Smooth muscle cell (in vitro differentiated cells): ENCODE measurements around the gene ANKS3. TPM values are rescaled to one million over a fixed set of nuclear protein-coding genes. Genes with fewer than 3 reads are reported as not detected.

ENCODE experiments used
- DNase-seq: peaks from one replicate; lab custom pipeline; 2025; ENCODE audit not compliant: unreplicated experiment; lab: John Stamatoyannopoulos, UW
- H2AFZ ChIP-seq: fragments of 200-600 bp; sonication (generic); 2 replicates; pipeline ENCODE4 v1.6.0; 2016; ENCODE audit warnings: antibody characterized with exemption, low read depth, mild to moderate bottlenecking
- H3F3A ChIP-seq: fragments of 200-600 bp; sonication (generic); 2 replicates; pipeline ENCODE4 v1.6.0; 2017; ENCODE audit warnings: antibody characterized with exemption, low read depth
- H3K27ac ChIP-seq: fragments of 200-600 bp; sonication (generic); 2 replicates; pipeline ENCODE4 v1.5.1; 2016; ENCODE audit warnings: low read depth, mild to moderate bottlenecking
- H3K27me3 ChIP-seq: fragments of 200-600 bp; sonication (generic); 2 replicates; pipeline ENCODE4 v1.6.1; 2016; ENCODE audit warnings: low read depth, mild to moderate bottlenecking
- H3K36me3 ChIP-seq: fragments of 200-600 bp; sonication (generic); 2 replicates; pipeline ENCODE4 v1.5.1; 2016; ENCODE audit warnings: low read depth
- H3K4me1 ChIP-seq: fragments of 200-600 bp; sonication (generic); 2 replicates; pipeline ENCODE4 v1.5.1; 2016; ENCODE audit warnings: low read depth
- H3K4me2 ChIP-seq: fragments of 200-600 bp; sonication (generic); 2 replicates; pipeline ENCODE4 v1.6.0; 2016; ENCODE audit warnings: mild to moderate bottlenecking
- H3K4me3 ChIP-seq: fragments of 200-600 bp; sonication (generic); 2 replicates; pipeline ENCODE4 v1.5.1; 2016; ENCODE audit warnings: mild to moderate bottlenecking
- H3K79me2 ChIP-seq: fragments of 200-600 bp; sonication (generic); 2 replicates; pipeline ENCODE4 v1.6.0; 2016; ENCODE audit warnings: low read depth, mild to moderate bottlenecking
- H3K9ac ChIP-seq: fragments of 200-600 bp; sonication (generic); 2 replicates; pipeline ENCODE4 v1.6.0; 2016; ENCODE audit warnings: low read depth
- H3K9me3 ChIP-seq: fragments of 200-600 bp; sonication (generic); replicated peaks from 2 replicates; pipeline ENCODE4 v1.5.1; 2016; ENCODE audit warnings: low read depth
- H4K20me1 ChIP-seq: fragments of 200-600 bp; sonication (generic); 2 replicates; pipeline ENCODE4 v1.6.0; 2016; ENCODE audit warnings: low read depth
- CTCF ChIP-seq: fragments of 200-600 bp; sonication (generic); IDR thresholded peaks from 2 replicates; pipeline ENCODE4 v1.5.1; 2017; ENCODE audit warnings: borderline replicate concordance, mild to moderate bottlenecking, antibody characterized with exemption; ENCODE audit not compliant: insufficient read depth, poor library complexity, severe bottlenecking
- WGBS: methylation state at CpG from one replicate; pipeline ENCODE4 v1.1.7; 2016; ENCODE audit warnings: low lambda C conversion rate; 5-methylcytosine and 5-hydroxymethylcytosine counted together
- polyA plus RNA-seq: library from polyadenylated mRNA; unstranded; fragments of >200 nt; fragmentation: Nextera tagmentation; extraction: Ambion mirVana; gene quantifications from 2 replicates; pipeline ENCODE4 v1.2.1, GENCODE V29; 2016
- total RNA-seq: library from RNA; depleted of rRNA; stranded (reverse); fragments of >200 nt; gene quantifications from 2 replicates; pipeline ENCODE4 v1.2.3, GENCODE V29; 2014

ANKS3 gene
- total and polyA plus RNA-seq, 2 experiments from 2014 or later = 15.3 to 15.6 TPM

GRCh38 chr16:4700997-4701743 is 32.9 kb downstream of the ANKS3 start:
- Histone ChIP-seq H3K79me2 (no peaks in the 10 kb centered on the region), H3F3A (no peaks in the 10 kb centered on the region), H4K20me1 (peaks cover 7% of the 10 kb centered on the region), H3K9ac (no peak overlapping the region), H3K27ac (no peak overlapping the region), H3K27me3 (no peaks in the 10 kb centered on the region), H3K4me3 (no peak overlapping the region), H3K36me3 (no peaks in the 10 kb centered on the region), H3K4me2 (no peak overlapping the region), H3K4me1 (no peaks in the 10 kb centered on the region), H2AFZ (no peak overlapping the region), H3K9me3 (no peaks in the 10 kb centered on the region)
- 93% methylated on average over 33 of the region's 33 CpGs for WGBS
- TF ChIP-seq CTCF = no peak
- no peak for DNase-seq

- Histone ChIP-seq H3K79me2 (no peaks in the 10 kb centered on the region), H4K20me1 (peaks cover 7% of the 10 kb centered on the region), H3K4me1 (no peaks in the 10 kb centered on the region), H3K27ac (no peak overlapping the region), H3F3A (no peaks in the 10 kb centered on the region), H3K27me3 (no peaks in the 10 kb centered on the region), H3K9me3 (no peaks in the 10 kb centered on the region), H3K4me3 (no peak overlapping the region), H3K4me2 (no peak overlapping the region), H3K36me3 (no peaks in the 10 kb centered on the region), H2AFZ (no peak overlapping the region), H3K9ac (no peak overlapping the region)
- no peak for DNase-seq
- TF ChIP-seq CTCF = no peak
- 93% methylated on average over 13 of the region's 13 CpGs for WGBS
These were observed 33.6 kb downstream of the ANKS3 start for GRCh38 chr16:4700380-4700996.

- WGBS = 98% methylated on average over 18 of the region's 19 CpGs
- Histone ChIP-seq H3K4me2 (no peak overlapping the region), H2AFZ (no peak overlapping the region), H3K36me3 (no peaks in the 10 kb centered on the region), H4K20me1 (peaks cover 12% of the 10 kb centered on the region), H3K79me2 (no peaks in the 10 kb centered on the region), H3K4me3 (no peak overlapping the region), H3K27ac (no peak overlapping the region), H3K4me1 (no peaks in the 10 kb centered on the region), H3K27me3 (no peaks in the 10 kb centered on the region), H3K9ac (no peak overlapping the region), H3K9me3 (no peaks in the 10 kb centered on the region), H3F3A (no peaks in the 10 kb centered on the region)
- no peak for TF ChIP-seq CTCF
- DNase-seq = no peak
These were observed 35.0 kb downstream of the ANKS3 start for GRCh38 chr16:4699046-4699556.
